ENCODE results near the gene CHSY1.

The CHSY1 gene

GRCh38 chr15:101188637-101189408 is 63.0 kb downstream of the CHSY1 start:
- DNase-seq (ENCODE audit: low read depth): no peak

GRCh38 chr15:101187820-101188636 is 63.8 kb downstream of the CHSY1 start:
- no peak for DNase-seq (ENCODE audit: low read depth)

GRCh38 chr15:101185770-101186169 is 66.1 kb downstream of the CHSY1 start:
- DNase-seq (ENCODE audit: low read depth): no peak

- no peak for DNase-seq (ENCODE audit: low read depth)
These were observed 66.5 kb downstream of the CHSY1 start for GRCh38 chr15:101185336-101185735.

GRCh38 chr15:101184830-101185229 is 67.0 kb downstream of the CHSY1 start:
- no peak for DNase-seq (ENCODE audit: low read depth)

- no peak for DNase-seq (ENCODE audit: low read depth)
These were observed 67.9 kb downstream of the CHSY1 start for GRCh38 chr15:101183931-101184305.

GRCh38 chr15:101183226-101183930 is 68.5 kb downstream of the CHSY1 start:
- DNase-seq (ENCODE audit: low read depth): no peak

GRCh38 chr15:101182215-101182614 is 69.6 kb downstream of the CHSY1 start:
- no peak for DNase-seq (ENCODE audit: low read depth)

- DNase-seq (ENCODE audit: low read depth): no peak
These were observed 70.5 kb downstream of the CHSY1 start for GRCh38 chr15:101181349-101181748.

GRCh38 chr15:101180620-101181307 is 71.1 kb downstream of the CHSY1 start:
- no peak for DNase-seq (ENCODE audit: low read depth)

- no peak for DNase-seq (ENCODE audit: low read depth)
These were observed 72.3 kb downstream of the CHSY1 start for GRCh38 chr15:101179341-101180153.

GRCh38 chr15:101178931-101179330 is 72.9 kb downstream of the CHSY1 start:
- no peak for DNase-seq (ENCODE audit: low read depth)

GRCh38 chr15:101178479-101178878 is 73.4 kb downstream of the CHSY1 start:
- no peak for DNase-seq (ENCODE audit: low read depth)

- no peak for DNase-seq (ENCODE audit: low read depth)
These were observed 74.0 kb downstream of the CHSY1 start for GRCh38 chr15:101177866-101178265.

- no peak for DNase-seq (ENCODE audit: low read depth)
These were observed 75.2 kb downstream of the CHSY1 start for GRCh38 chr15:101176625-101177024.

GRCh38 chr15:101175401-101175800 is 76.4 kb downstream of the CHSY1 start:
- no peak for DNase-seq (ENCODE audit: low read depth)

GRCh38 chr15:101174152-101174920 is 77.5 kb downstream of the CHSY1 start:
- no peak for DNase-seq (ENCODE audit: low read depth)

GRCh38 chr15:101173233-101174119 is 78.4 kb downstream of the CHSY1 start:
- no peak for DNase-seq (ENCODE audit: low read depth)

GRCh38 chr15:101172501-101173071 is 79.3 kb downstream of the CHSY1 start:
- no peak for DNase-seq (ENCODE audit: low read depth)
